Measurements from ENCODE around the gene EIF2D.
"Not testable (repeated sequence)": the region's sequence is repeated elsewhere in the genome, so short reads cannot be mapped to it uniquely, and the experiment has no call there.

EIF2D gene

DNA sequence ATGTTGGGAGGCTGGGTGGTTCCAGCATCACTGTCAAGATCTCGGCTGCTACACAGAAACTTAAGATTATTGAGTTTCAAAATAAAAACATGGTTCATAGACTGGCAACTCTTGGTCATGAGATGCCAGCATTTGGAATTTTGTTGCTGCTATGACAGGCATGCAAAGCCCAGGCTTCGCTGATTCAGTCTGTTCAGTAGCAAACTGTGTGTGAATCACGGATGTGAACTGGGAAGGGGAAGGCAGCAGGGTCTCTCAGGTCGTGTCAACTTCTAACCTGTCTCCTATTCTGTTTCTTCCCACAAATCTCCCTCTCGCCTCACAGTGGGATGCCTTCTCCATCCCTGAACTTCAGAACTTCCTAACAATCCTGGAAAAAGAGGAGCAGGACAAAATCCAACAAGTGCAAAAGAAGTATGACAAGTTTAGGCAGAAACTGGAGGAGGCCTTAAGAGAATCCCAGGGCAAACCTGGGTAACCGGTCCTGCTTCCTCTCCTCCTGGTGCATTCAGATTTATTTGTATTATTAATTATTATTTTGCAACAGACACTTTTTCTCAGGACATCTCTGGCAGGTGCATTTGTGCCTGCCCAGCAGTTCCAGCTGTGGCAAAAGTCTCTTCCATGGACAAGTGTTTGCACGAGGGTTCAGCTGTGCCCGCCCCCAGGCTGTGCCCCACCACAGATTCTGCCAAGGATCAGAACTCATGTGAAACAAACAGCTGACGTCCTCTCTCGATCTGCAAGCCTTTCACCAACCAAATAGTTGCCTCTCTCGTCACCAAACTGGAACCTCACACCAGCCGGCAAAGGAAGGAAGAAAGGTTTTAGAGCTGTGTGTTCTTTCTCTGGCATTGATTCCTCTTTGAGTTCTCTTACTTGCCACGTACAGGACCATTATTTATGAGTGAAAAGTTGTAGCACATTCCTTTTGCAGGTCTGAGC, 25.5 kb downstream of the EIF2D start:
- no peak for DNase-seq

DNA sequence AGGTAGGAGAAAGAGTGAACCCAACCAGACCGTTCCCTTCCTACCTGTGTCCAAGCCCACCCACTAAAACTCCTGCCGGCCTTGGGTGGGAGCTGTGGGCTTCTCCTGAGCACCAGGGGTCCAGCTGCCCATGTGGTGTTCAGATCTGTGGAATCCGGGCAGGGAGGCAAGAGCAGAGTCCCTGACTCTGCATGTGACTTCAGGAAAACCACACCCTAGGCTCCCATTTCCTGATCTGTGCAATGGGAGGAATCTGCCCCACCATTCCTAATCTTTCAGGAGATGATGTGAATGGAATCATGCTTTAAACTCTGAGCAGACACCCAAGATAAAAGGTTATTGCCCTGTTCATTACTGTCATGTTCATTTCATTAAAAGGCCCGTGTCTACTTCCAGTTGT, 27.6 kb downstream of the EIF2D start:
- DNase-seq: no peak

DNA sequence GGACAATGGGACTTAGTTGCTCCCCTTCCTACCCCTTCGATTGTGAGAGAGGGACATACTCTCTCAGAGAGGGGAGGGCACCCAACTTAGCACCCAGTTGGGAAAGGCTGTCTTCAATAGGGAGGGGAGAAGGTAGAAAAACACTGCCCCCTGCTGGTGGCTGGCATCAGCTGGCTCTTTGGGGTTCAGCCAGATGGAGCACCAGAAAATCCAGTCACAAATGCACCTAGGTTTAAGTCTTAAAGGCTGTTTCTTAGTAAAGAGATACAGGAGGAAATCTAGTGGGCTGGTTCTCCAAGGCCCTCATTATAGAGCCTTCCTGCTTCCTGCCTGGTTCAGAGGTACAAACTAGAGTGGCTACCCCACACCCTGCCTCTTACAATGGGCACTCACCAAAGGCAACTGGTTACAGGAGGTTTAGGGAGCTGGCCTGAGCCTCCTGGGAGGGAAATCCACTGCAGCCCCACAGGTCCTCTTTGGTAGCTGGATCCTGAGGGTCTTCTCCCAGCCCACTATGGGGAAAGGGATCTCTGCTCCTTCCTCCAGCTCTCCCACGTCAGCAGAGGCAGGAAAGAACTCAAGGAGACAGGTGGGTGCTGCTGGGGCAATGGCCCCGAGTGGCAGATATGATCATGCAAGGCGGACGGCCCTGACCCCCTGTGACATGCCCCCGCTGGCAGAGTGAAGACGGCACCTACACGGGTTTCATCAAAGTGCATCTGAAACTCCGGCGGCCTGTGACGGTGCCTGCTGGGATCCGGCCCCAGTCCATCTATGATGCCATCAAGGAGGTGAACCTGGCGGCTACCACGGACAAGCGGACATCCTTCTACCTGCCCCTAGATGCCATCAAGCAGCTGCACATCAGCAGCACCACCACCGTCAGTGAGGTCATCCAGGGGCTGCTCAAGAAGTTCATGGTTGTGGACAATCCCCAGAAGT, 28.3 kb downstream of the EIF2D start:
- peak; percentile 60 for DNase-seq

DNA sequence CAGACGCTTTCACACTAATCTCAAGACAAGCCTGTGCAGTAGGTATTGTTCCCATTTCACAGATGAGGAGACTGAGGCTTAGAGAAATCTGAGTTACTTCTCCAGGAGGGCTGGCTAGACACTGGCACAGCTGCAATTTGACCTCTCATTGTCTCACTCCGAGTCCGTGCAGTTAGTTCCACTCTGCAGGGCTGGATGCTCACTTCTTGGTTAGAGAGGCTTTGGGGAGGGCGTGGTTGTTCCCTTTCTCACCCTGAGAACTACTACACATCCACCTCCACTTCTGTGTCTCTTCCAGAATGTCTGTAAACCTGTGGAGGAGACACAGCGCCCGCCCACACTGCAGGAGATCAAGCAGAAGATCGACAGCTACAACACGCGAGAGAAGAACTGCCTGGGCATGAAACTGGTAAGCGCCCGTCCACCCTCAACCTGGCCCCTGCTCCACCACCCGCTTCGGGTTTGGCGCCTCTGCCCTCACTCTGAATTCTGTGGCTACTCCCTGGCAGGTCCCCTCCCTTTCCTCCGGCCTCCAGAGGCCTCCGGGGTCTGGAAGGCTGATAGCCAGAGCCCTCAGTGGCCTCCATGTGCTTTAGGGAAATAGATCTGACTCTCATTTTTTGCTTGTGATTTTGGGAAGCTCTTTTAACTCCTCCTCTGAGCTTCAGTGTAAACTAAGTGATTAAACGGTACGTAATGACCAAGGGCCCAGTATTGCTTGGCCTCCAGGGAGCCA, 29.1 kb downstream of the EIF2D start:
- DNase-seq: no peak

DNA sequence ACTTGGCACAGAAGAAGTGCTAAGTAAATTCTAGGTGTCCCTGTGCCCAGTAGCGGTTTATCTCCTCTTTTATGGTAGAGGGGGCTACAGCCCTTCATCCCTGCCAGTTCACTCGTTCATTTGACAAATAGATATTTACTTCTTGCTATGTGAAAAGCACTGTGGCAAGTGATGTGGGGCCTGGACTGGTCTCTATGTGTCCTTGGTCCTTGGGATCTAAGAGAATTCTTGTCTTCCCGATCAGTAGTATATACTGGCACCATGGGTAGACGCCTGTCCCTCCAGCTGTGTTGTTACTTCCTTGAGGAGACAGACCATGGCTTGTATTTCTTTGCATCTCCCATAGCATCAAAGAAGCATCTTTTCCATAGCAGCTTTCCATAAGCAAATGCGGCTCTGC, 29.7 kb downstream of the EIF2D start:
- DNase-seq: no peak

DNA sequence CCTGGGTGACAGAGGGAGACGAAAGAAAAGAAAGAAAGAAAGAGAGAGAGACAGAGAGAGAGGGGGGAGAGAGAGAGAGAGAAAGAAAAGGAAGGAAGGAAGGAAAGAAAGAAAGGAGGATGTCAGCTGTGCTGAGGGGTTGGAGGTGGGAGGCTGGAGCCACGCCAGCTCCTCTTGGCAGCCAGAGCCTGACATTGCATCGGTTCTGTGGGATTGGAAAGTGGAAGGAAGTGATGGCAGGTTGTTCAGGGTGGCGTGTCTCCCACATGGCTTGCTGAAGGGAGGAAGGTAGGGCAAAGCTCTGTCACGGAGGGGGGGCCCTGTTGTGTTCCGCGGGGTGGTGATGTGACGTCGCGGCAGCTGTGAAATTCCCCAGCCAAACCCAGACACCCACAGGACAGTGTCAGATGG, 30.7 kb downstream of the EIF2D start:
- no peak for DNase-seq

DNA sequence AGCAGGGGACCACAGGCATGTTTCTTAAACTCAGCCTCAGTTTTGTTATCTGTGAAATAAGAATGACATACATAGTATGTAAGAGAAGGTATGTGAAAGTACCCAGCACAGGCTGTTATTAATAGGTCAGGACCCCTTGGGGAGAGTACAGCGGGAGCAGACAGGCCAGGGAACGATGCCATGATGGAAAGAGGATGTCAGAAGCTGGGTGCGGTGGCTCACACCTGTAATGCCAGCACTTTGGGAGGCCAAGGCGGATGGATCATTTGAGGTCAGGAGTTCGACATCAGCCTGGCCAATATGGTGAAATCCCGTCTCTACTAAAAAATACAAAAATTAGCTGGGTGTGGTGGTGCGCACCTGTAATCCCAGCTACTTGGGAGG, 31.2 kb downstream of the EIF2D start:
- DNase-seq: not testable (repeated sequence)

DNA sequence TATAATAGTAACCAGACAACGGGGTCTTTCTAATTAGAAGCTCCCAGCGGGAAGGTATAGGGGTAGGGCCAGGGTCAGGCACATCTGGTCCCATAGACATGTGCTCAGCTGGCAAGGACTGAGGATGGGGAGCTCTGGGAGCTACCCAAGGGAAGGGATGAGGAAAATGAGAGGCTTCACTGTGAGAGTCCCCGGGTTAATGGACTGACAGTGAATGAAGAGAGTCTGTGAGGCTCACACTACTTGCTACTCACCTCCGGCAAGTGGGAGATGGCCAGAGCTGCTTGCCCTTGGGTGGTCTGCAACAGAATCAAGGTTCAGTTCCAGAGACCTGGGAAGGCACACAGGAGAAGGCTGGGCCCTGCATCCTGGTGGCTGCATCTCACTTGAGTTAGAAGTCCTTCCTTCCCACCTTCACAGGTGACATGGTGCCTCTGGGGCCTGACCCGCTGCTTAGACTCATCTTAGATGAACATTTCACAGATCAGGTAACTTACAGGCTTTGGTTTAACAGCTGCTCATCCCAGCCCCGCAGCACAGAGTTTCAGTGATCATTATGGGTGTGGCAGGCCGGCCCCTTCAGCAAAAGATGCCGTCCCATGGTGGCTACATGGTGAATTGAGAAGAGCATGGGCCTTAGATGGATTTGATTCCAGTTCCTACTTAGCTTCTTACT, 31.7 kb downstream of the EIF2D start:
- DNase-seq: no peak

DNA sequence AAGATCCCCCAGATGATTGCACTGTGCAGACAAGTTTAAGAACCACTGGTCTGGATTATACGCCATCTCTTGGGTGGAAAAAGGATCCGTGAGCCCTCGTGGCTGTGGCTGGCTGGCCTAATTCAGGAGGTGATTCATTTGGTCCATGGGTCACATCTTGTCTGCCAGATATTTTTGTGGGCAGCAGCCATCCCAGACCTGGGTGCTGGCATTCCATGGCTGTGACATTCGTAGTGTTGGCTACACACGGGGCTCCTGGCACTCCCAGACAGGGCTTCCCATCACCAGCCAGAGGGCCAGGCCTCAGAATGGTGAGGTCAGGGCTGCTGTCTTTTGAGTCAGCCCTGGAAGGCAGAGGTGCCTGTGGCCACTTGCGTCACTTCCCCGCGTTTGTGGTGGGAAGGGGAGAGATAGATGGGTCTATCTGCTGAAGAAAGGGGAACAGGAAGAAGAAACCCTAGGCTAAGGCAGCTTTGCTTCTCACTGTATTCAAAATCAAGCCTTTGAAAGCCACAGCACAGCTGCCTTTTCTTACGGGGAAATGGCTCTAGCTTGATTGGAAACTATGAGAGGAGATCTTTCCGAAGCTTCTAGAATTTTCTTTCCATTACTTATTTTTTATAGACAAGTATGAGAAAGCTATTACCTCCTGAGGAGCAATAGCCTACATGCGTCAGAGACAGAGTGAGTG, 32.4 kb downstream of the EIF2D start:
- DNase-seq: peak; percentile 29

DNA sequence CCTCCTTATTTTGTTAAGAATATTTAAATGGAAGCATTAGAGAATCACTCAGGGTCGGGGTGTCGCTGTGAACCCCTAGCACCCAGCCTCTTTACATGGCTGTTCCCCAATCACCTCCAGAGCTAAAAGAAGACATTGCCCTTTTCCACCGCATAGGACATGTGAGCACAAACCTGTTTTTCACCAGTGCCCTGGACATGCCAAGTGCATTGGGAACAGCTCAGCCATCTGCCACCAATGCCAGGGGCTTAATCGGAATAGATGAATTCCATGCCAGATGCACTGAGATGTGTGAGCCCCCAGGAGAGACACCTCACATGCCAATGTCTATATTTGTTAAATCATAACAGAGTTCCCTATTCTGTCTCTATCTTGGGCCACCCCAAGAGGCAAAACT, 33.3 kb downstream of the EIF2D start:
- no peak for DNase-seq

DNA sequence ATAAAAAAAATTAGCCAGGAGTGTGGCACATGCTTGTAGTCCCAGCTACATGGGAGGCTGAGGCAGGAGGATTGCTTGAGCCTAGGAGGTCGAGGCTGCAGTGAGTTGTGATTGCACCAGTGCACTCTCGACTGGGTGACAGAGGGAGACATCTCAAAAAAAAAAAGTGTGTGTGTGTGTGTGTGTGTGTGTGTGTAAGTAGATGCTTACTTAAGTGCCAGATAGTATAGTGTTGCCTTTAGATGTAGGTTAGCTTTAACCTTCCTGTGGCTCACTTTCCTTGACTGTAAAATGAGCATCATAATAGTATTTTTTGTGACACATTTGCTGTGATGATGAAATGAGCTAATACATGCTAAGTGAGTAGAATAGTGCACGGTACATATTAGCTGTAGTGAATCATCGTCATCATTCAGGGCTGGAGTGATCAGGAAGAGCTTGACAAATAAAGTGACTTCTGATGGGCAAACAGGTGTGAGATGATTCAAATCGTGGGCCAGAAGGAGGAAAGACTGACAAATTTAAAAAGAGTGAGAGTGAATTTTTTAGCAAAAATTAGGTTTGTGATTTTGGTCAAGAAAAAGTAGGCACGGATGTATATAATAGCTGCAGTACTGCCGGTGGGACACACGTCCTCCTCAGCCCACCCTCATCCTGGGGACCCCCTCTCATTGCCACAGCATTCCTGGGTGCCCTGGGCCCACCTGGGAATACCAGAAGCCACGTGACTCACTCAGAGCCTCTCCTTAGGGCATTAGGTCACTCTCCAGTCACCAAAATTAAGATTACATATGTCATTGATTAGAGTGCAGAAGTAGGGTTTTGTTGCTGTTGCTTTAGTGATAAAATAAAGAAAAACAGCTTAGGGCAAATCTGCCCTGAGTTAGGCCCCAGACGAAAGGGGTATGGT, 33.9 kb downstream of the EIF2D start:
- DNase-seq: peak; percentile 25

DNA sequence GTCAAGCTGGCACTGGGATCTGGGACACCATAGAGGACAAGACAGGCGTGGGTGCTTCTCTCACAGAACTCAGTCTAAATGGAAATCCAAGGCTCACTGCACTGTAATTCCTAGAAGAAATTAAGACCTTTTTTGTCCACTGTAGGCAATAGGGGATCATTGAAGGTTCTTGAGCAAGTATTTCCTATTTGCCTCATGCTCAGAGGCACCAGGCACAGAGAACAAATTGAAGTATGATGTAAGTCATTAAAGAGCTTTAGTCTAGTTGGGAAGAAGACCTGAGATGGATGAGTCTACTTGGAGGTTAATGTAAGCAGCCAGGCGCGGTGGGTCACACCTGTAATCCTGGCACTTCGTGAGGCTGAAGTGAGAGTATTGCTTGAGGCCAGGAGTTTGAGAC, 34.6 kb downstream of the EIF2D start:
- no peak for DNase-seq

DNA sequence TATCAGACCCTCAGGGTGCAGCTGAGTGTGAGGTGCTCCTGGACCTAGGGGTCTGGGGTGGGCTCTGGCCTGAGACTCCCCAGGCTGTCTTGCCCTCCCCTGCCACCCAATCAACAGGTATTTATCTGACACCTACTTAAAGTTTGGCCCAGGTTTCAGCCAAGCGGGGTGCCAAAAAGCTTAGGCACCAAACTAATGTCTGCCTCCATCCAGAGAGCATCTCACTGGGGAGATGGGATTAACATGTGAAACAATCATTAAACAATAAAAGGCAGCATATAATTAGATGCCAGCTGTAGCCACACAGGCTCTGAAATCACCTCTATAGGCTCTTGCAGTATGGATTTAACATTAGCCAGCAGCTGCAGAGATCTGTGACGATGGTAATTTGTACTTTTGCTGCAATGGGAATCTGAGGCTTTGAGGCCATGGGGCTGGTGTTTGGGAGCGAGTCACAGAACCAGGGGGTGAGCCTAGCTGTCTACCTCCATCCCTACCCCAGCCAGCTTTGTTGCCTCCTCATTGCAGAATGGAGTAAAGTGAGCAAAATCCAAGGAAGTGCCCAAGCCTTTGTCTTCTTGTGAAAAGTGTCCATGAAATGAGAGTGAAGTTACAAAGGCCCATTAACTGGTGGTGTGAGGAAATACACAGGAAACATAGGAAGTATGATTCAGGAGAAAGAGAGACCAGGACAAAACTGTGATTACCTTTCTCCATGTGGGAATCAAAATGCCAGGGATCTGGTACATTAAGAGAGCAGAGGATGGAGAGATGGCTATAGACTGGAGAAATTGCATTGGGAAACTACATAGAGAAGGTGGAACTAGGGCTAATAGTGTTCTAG, 36.1 kb downstream of the EIF2D start:
- DNase-seq: peak; percentile 17

DNA sequence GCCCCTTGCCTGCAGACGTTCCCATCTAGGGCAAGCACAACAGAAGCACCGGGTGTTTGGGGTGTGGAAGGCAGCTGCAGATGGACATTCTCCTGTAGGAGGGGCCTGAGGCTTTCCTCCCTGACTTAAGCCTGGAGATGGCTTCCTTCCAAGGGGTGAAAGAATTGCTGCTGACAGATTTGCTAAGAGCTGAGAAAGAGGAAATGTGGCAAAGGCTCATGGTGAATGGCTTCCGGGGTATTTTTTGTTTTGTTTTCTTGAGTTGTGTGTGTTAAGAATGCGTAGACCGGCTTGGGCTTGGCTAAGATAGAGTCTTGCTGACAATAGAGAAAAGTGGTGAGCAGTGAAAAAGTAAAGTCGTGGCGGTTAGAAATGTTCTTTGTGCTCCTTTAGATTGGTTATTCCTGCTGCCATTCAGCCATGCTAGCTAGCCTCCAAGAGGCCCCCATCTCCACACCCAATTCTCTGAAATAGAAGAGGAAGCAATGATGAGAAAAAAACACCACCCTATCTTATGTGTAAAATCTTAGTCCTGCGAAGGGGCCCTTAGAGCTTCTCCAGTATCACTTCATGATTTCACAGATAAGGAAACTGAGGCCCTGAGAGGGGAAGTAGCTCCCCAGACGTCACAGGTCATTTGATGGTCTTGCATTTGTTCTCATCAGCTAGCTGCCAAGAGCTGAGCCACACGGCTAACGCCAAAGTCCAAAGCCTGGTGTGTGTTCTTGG, 36.9 kb downstream of the EIF2D start:
- DNase-seq: peak; percentile 85

DNA sequence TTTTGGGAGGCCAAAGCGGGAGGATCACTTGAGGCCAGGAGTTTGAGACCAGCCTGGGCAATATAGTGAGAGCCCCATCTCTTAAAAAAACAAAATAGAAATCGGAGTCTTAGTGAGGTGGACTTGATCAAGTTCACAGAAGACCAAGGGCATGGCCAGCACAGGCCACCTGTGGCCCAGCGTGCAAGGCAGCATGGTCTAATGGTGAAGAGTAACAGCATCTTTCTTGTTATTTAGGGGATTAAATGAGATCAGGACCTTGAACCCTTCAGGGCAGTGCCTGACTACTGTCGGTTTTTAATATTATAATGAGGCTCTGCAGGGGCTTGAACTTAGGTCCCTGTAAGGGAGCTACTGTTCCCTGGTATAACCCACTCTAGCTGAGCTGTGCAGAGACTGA, 38.5 kb downstream of the EIF2D start:
- DNase-seq: no peak

DNA sequence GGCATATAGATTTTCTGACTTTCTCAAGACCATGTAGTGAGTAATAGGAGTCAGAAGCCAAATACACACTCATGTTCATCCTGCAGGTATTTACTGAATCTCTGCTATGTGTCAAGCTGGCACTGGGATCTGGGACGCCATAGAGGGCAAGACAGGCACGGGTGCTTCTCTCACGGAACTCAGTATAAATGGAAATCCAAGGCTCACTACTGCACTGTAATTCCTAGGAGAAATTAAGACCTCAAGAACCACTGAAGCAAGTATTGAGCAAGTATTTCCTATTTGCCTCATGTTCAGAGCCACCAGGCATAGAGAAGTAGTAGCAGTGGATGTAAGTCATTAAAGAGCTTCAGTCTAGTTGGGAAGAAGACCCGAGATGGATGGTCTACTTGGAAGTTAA, 38.9 kb downstream of the EIF2D start:
- DNase-seq: no peak

DNA sequence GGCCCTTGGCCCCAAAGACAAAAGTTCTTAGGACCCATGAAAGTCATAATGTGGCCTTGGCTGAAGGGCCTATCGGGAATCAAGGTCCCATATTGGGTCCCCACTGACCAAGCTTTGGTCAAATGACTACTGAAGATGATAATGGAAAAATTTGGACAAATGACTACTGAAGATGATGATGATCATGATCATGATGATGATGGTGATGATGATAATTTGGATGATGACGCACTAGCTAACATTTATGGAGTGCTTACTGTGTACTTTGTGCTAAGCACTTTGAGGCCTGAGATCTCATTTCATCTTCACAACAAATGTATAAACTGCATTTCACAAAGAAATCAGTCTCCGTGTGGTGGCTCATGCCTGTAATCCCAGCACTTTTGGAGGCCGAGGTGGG, 39.4 kb downstream of the EIF2D start:
- DNase-seq: no peak

DNA sequence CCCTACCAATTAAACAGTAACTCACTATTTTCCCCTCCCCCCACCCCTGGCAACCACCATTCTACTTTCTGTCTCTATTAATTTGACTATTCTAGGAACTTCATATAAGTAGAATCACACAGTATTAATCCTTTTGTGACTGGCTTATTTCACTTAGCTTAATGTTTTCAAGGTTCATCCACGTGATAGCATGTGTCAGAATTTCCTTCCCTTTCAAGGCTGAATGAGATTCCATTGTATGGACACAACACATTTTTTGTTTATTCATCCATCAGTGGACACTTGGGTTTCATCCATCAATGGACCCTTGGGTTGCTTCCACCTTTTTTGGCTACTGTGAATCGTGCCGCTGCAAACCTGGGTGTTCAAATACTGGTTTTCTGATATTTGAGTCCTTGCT, 41.7 kb downstream of the EIF2D start:
- no peak for DNase-seq

DNA sequence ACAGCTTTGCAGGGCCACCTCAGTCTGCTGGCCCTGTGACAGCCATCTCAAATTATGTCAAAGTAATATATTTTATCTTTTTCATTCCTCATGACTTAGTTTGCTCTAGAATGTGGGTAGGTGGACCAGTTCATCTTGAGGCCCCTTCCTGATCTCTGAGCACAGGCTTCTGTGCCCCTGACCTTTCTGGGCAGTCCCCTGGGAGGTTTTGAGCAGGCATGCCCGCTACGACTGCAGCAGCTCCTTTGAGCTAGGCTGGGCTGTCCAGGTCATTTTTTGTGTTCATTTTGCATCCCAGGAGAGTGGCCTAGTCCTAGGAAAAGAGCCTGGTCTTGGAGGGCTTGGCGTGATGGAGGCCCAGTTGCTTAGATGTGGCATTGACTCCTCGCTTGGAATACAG, 42.7 kb downstream of the EIF2D start:
- DNase-seq: no peak

Measured in fibroblast of upper back skin (primary cell).